Measurements from ENCODE around the gene GOLGA7B.

DNA sequence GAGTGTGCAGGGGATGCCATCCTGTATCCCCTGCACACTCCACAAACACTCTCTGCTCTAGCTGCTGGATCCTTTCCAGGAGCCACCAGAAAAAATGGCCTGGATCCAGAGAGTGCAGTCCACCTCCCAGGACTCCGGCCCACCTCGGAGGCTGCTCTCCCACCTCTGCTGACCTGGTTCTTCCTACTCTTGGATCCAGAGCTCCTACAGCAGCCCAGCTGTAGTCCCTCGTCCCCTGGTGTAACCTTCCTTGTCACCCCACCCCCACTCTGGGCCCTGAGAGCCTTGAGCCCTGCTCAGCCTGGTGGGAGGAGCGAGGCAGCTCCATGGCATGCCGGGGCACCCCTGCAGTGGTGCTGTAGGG, 54.4 kb downstream of the GOLGA7B start:
- TF ChIP-seq, protein P1, sequence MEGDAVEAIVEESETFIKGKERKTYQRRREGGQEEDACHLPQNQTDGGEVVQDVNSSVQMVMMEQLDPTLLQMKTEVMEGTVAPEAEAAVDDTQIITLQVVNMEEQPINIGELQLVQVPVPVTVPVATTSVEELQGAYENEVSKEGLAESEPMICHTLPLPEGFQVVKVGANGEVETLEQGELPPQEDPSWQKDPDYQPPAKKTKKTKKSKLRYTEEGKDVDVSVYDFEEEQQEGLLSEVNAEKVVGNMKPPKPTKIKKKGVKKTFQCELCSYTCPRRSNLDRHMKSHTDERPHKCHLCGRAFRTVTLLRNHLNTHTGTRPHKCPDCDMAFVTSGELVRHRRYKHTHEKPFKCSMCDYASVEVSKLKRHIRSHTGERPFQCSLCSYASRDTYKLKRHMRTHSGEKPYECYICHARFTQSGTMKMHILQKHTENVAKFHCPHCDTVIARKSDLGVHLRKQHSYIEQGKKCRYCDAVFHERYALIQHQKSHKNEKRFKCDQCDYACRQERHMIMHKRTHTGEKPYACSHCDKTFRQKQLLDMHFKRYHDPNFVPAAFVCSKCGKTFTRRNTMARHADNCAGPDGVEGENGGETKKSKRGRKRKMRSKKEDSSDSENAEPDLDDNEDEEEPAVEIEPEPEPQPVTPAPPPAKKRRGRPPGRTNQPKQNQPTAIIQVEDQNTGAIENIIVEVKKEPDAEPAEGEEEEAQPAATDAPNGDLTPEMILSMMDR (conservative IDR thresholded peaks at IDR 0.05): no peak
- no peak for TF ChIP-seq EZH2 (IDR thresholded peaks at IDR 0.05; ENCODE audit: low read depth)
